NT2/D1 (cell line): ENCODE data around the gene AJM1.
"Not testable (repeated sequence)": the region's sequence is repeated elsewhere in the genome, so short reads cannot be mapped to it uniquely, and the experiment has no call there.

Experiments
- SUZ12 ChIP-seq: IDR thresholded peaks from 2 replicates; pipeline ENCODE4 v1.6.1; 2011; ENCODE audit not compliant: insufficient read length, insufficient read depth; ENCODE audit errors: extremely low read depth
- YY1 ChIP-seq: IDR thresholded peaks from 2 replicates; pipeline ENCODE4 v1.6.1; 2011; ENCODE audit not compliant: insufficient read length, insufficient read depth

DNA sequence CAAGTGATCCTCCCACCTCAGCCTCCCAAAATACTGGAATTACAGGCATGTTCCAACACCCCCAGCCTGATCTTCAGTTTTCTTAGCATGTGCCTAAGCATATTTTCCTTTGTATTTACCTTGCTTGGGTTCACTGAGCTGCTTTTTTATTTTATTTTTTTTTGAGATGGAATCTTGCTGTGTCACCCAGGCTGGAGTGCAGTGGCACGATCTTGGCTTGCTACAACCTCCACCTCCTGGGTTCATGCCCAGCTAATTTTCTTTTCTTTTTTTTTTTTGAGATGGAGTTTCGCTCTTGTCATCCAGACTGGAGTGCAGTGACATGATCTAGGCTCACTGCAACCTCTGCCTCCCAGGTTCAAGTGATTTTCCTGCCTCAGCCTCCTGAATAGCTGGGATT, 27.3 kb downstream of the AJM1 start:
- TF ChIP-seq SUZ12, YY1: not testable (repeated sequence)
